Measurements from ENCODE around the gene RALGAPA1.
A peak's percentile ranks its signal among the peaks of the same experiment; 100 is the strongest.
"Not testable (repeated sequence)": the region's sequence is repeated elsewhere in the genome, so short reads cannot be mapped to it uniquely, and the experiment has no call there.

RALGAPA1 gene

DNA sequence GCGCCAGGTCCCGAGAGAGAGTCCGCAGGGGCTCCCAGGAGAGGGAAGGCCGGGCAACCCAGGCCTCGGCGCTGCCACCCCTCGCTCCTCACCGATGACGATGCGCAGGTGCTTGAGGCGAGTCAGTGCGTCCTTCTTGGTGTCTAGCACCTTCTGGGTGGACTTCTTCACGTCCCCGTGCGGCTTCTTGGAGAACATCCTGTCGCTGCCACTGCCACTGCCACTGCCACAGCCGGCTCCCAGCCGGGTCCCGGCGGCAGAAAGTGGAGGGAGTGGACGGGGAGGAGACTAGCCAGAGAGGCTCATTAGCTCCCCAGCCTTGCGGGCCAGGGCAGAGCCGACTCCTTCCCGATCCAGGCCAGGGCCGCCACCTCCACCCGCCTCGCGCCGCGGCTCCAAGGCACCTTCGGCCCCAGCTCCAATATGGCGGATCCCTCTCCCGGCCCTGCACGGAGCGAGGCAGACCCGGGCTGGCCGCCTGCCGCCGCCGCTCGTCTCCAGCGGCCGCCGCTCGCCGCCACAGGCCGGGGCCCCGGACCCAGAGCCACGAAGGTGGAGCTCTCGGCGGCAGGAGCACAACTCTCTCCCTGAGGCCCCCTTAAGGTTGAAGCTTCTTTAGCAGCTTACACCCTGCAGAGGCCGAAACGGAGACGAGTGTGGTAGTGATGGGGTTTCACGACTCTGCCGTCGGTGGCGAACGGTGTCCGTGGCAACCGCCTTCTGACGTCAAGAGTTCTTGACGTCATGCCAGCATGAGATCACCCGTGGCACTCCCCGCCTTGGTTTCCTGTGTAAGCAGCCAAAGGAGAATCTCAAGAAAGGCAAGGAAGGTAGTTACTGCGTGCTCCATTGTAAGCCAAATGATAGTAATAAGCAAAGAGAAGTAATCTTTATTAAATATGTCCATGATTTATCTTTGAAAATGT, at the start of gene RALGAPA1:
Gene RALGAPA1 (minus strand): TSS at position 658 of the 926 bp plus-strand sequence. CDS start 460 bp downstream, at position 198.
- DNase-seq (ENCODE audit: low read depth) = peak; percentile 83

DNA sequence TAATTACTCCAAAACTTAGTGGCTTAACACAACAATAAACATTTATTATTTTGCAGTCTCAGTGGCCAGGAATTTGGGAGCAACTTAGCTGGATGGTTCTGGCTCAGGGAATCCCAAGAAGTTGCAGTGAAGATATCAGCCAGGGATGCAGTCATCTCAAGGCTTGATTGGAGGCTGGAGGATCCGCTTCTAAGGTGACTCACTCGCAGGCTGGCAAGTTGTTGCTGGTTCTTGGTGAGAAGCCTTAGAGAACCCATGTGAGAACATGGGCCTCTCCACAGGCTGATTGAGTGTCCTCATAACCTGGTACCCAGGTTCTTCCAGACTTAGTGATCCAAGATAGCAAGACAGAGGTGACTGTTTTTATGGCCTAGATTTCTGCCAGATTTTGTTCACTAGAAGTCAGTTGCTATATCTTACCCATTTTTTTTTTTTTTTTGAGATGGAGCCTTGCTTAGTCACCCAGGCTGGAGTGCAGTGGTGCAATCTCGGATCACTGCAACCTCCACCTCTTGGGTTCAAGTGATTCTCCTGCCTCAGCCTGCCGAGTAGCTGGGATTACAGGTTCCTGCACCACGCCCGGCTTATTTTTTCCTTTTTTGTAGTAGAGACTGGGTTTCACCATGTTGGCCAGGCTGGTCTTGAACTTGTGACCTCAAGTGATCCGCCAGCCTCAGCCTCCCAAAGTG, 49.6 kb upstream of the RALGAPA1 start:
- DNase-seq (ENCODE audit: low read depth) = no peak

DNA sequence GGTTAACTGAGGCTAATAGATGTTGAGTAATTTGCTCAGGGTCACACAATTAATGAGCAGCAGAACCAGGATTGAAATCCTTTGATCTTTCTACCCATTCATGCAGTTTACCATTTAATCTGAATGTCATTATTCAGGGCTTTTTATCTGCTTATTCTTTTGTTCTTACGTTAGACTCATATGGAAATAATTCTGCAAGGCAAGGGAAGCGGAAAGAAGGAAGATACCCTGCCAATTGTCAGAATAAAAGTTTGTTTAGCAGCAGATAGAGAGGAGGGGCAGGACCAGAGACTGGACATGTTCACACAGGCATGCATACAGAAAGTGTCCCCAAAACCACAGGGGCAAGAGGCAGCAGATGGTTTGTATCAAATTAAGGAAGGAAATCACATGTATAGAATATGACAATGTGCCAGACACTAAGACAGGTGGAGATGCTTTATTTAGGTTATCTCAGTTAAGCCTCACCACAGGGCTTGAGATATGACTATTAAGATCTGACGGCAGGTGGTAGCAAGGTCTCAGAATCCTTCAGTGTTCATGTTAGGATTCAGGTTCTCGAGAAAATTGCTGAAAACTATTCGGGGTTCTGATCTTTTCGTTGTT, 46.9 kb upstream of the RALGAPA1 start:
- no peak for DNase-seq (ENCODE audit: low read depth)

DNA sequence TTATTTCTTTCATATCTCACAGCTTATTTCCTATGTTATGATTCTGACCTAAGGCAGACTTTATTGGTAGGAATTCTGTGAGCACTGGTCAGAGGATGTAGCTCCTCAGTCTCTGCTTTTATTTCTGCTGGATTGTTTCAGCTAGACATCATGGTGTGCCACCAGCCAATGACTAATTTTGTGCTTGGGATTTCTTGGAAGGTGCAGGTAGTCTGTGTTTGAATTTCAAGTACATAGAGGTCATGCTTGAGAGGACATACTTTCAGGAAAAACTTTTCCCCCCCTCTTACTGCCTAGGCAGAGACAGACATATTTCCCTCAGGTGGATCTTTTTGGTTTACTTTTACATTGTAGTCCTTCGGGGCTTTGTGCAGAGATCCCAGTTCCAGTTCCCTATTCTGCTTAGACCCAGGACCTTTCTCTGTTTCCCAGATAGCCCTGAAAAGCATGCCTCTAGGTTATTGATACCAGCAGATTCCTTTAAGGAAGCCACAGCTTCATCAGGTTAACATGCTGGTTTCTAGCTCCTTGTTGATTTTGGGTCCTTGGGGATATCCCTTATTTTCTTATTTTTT, 45.7 kb upstream of the RALGAPA1 start:
- no peak for DNase-seq (ENCODE audit: low read depth)

DNA sequence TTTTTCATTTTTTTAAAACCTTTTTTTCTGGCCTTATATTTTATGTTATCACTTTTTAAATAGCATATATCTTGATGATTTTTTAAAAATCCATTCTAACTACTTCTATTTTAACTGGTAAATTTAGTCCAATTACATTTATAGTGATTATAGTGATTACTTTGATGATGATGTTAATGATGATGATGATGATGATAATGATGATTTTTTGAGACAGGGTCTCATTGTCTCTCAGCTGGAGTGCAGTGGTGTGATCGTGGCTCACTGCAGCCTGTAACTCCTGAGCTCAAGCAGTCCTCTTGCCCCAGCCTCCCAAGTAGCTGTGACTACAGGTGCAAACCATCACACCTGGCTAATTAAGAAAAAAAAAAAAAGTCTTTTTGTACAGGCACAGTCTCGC, 44.1 kb upstream of the RALGAPA1 start:
- no peak for DNase-seq (ENCODE audit: low read depth)

DNA sequence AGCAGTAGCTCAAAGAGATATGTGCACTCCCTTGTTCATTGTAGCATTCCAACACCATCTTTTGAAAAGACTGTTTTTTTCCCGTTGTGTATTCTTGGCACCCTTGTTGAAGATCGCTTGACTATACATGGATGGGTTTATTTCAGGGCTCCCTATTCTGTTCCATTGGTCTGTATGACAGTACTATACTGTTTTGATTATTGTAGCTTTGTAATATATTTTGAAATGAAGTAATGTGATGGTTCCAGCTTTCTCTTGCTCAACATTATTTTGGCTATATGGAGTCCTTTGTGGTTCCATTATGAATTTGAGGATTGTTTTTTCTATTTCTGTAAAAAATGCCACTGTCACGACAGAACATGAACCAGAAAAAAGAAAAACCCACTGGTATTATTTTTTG, 42.7 kb upstream of the RALGAPA1 start:
- no peak for DNase-seq (ENCODE audit: low read depth)

DNA sequence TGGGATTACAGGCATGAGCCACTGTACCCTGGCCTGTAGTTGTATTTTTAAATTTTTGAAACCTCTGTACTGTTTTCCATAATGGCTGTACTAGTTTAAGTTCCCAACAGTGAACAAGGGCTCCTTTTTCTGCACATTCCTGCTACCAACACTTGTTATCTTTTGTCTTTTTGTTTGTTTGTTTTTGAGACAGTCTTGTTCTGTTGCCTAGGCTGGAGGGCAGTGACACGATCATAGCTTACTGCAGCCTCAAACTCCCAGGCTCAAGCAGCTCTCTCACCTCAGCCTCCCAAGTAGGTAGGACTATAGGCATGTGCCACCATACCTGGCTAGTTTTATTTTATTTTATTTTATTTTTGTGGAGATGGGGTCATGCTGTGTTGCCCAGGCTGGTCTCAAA, 40.0 kb upstream of the RALGAPA1 start:
- DNase-seq (ENCODE audit: low read depth) = no peak

DNA sequence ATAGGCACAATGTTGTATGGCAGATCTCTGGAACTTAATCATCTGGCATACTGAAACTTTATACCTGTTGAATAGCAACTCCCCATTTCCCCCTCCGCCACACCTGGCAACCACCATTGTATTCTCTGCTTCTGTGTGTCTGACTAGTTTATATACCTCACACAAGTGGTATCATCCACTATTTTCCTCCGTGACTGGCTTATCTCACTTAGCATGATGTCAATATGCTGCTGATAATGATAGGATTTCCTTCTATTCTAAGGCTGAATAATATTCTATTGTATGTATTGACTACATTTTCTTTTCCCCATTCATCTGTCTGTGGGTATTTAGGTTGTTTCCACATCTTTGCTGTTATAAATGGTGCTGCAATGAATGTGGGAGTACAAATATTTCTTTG, 38.5 kb upstream of the RALGAPA1 start:
- no peak for DNase-seq (ENCODE audit: low read depth)

DNA sequence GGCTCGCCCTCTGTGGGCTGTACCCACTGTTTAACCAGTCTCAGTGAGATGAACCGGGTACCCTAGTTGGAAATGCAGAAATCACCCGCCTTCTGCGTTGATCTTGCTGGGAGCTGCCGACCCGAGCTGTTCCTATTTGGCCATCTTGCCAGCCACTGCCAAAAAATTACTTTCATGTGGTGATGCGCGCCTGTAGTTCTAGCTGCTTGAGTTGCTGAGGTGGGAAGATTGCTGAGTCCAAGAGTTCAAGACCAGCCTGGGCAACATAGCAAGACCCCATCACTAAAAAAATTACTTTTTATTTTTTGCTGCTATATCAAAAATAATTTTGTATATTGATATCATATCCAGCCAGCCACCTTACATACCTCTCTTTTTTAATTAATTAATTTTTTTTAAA, 35.4 kb upstream of the RALGAPA1 start:
- no peak for DNase-seq (ENCODE audit: low read depth)

DNA sequence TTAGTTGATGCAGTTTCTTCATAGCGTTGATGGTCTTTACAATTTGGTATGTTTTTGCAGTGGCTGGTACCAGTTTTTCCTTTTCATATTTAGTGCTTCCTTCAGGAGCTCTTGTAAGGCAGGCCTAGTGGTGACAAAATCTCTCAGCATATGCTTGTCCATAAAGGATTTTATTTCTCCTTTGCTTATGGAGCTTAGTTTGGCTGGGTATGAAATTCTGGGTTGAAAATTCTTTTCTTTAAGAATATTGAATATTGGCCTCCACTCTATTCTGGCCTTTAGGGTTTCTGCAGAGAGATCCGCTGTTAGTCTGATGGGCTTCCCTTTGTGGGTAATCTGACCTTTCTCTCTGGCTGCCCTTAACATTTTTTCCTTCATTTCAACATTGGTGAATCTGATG, 33.1 kb upstream of the RALGAPA1 start:
- not testable (repeated sequence) for DNase-seq (ENCODE audit: low read depth)

DNA sequence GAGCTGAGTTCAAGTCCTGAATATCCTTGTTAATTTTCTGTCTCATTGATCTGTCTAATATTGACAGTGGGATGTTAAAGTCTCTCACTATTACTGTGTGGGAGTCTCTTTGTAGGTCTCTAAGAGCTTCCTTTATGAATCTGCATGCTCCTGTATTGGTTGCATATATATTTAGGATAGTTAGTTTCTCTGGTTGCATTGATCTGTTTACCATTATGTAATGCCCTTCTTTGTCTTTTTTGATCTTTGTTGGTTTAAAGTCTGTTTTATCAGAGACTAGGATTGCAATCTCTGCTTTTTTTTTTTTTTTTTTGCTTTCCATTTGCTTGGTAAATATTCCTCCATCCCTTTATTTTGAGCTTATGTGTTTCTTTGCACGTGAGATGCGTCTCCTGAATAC, 32.6 kb upstream of the RALGAPA1 start:
- DNase-seq (ENCODE audit: low read depth) = not testable (repeated sequence)

DNA sequence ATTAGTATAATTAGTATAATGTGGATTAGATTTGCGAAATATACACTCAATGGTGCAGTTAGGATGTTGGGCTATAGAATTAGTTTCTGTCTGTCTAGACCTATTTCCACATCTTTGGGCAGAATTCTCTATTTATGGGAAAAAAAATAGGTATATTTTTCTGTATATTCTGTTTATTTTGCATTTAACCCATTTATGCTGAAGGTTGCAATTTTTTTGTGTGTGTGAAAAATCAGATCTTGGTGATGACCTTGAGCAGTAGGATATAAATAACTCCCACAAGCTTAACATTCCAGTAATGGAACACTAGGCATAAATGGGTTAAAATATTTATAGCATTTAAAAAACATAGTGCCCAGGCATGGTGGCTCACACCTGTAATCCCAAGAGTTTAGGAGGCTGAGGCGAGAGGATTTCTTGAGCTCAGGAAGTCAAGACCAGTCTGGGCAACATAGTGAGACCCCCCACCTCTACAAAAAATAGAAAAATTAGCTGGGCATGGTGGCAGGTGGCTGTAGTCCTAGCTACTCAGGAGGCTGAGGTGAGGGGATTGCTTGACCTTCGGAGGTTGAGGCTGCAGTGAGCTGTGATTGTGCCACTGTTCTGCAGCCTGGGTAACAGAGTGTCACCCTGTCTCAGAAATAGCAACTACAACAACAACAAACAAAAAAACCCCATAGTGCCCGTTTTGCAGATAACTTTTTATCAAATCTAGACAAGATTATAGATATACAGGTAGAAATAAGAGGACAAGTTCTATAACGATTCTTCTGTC, 26.3 kb upstream of the RALGAPA1 start:
- DNase-seq (ENCODE audit: low read depth) = no peak

DNA sequence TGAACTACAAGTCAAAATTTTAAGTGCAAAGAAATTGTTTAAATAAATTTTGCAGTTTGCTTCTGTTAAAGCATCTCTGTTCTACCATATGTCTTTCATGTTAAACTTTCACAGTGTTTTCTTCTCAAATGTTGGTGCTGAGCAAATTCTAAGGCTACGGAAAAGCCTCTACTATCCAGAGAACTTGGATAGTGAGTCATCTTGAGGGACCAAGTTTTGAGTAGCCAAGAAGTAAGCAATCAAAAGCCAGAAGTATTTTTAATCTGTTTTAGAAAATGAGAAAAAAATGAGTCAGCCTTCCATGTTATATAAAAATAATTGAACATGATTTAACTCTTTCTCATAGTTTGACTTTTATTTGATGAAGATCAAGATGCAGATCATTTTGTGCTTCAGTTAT, 20.4 kb upstream of the RALGAPA1 start:
- no peak for DNase-seq (ENCODE audit: low read depth)

DNA sequence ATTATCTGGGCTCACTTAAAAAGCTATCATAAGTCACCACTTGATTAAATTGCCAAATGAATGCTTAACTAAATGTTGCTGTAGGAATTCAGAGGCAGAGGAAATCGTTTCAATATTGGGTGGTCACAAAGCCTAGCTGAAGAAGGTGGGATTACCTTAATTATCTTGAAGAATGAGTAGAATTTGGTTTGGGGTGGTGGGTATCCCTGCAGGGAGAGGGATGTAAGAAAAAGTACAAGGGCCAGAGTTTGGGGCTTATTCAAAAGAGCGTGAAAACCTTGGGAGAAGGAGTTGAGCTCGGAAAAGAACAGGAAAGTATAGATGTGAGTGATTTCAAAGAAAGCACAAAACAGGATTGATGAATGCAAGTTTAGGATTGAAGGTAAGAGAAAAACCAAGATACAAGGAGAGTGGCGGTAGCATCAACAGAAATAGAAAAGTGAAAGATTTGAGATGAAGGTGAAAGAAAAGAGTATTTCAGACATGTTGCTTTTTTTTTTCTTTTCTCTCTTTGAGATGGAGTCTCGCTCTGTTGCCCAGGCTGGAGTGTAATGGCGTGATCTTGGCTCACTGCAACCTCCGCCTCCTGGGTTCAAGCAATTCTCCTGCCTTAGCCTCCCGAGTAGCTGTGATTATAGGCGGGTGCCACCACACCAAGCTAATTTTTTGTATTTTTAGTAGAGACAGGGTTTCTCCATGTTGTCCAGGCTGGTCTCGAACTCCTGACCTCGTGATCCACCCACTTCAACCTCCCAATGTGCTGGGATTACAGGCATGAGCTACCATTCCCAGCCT, 18.8 kb upstream of the RALGAPA1 start:
- no peak for DNase-seq (ENCODE audit: low read depth)

DNA sequence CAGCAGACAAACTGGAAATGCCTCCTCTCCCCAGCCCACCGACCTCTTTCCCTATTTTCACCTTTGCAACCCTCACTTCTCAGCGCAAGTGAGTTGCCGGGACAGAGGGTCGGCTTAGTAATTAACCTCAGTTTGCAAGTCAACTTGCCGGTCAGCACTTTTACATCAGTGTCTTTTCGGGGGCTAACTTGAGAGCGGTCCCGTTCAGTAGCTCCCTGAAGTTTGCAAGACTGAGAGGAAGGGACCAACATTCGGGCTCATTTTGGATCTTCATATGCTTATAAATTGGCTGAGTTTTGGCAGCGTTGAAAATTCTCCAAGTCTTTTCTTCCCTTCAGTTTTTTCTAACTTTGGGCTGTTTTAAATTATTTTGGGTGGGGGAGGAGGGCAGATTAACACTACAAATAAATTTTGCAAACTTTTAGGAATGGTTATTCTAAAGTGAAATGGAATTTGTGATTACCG, 17.9 kb upstream of the RALGAPA1 start:
- DNase-seq (ENCODE audit: low read depth) = no peak

DNA sequence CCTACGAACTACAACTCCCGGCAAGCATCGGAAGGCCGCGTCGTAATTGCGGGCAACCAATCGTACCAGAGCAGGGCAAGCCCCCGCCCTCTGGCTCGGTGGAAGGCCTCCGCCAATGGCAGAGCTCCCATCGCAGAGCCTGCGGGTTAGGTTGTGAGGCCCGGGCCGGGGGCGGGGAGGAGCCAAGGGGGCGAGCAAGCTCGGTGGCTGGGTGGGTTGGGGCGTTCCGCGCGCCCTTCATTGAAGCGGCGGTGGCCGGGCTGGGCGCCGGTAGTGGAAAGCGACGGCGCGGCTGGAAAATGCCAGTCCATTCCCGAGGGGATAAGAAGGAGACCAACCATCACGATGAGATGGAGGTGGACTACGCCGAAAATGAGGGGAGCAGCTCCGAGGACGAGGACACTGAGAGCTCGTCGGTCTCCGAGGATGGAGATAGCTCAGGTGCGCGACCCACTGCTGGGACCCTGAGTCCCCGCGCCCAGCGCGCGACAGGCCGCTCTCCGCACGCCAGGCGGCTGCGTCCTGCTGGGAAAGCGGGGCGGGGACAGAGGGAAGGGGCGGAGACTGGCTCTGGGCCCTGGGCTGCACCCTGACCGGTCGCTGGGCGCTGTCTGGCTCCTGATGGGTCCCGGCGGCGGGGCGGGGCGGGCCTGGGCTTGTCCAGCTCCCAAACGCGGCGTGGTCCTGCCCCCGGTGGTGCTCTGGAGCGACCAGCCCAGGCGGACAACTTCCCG, 17.3 kb upstream of the RALGAPA1 start, which contains the start of gene BRMS1L:
Gene BRMS1L (plus strand): TSS at position 121 of the 734 bp plus-strand sequence. CDS start 179 bp downstream, at position 300.
- DNase-seq (ENCODE audit: low read depth) = peak; percentile 96

DNA sequence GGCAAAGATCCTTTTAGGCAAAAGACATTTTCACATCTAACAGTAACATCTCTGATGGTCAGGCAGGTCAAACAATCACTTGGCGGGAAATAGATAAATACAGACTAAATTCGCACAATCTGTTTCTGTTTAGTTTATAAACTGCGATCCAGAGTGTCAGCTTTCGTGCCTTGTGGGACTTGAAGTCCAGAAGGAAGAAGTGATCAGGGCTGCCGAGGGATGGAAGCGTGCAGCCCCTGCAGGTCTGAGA, 16.8 kb upstream of the RALGAPA1 start:
- no peak for DNase-seq (ENCODE audit: low read depth)

DNA sequence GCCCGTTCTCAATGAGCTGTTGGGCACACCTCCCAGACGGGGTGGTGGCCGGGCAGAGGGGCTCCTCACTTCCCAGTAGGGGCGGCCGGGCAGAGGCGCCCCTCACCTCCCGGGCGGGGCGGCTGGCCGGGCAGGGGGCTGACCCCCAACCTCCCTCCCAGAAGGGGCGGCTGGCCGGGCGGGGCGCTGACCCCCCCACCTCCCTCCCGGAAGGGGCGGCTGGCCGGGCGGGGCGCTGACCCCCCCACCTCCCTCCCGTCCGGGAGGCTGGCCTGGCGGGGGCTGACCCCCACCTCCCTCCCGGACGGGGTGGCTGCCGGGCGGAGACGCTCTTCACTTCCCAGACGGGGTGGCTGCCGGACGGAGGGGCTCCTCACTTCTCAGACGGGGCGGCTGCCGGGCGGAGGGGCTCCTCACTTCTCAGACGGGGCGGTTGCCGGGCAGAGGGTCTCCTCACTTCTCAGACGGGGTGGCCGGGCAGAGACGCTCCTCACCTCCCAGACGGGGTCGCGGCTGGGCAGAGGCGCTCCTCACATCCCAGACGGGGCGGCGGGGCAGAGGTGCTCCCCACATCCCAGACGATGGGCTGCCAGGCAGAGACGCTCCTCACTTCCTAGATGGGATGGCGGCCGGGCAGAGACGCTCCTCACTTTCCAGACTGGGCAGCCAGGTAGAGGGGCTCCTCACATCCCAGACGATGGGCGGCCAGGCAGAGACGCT, 15.5 kb upstream of the RALGAPA1 start:
- not testable (repeated sequence) for DNase-seq (ENCODE audit: low read depth)

DNA sequence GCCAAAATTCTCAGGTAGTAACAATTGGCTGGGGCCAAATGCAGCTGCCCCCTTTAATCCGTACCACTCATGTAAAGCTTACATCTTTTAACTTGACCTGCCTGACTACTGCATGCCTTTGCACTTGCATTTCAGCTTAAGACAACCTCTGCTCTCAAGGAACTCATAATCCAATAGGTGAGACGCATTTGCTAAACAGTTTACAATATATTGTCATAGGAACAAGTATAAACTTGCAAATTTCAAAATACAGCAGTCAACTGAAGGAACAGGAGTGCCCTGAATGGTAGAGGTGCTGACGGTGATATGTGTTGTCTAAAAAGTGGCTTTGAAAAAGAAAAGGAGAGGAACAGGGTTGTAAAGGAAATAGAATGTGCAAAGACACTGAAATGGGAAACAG, 13.4 kb upstream of the RALGAPA1 start:
- no peak for DNase-seq (ENCODE audit: low read depth)
